Stomach (tissue), 4 donors: ENCODE data around the gene TRMU.

Source experiments
- POLR2A ChIP-seq, 4 donors: fragments of 450-650 bp; IDR thresholded peaks; one replicate each; pipeline ENCODE4 v1.6.1; 2016; ENCODE audit warnings: antibody characterized with exemption in 4 of 4, control low read depth in 2 of 4, mild to moderate bottlenecking in 1 of 4, moderate library complexity in 1 of 4
- POLR2AphosphoS5 ChIP-seq, 3 donors: sonication (generic); formaldehyde crosslinking; IDR thresholded peaks; one replicate each; pipeline ENCODE4 v1.6.1; 2016; ENCODE audit warnings: antibody characterized with exemption in 3 of 3
- TF ChIP-seq, protein P1 (sequence below), 7 experiments: fragments of 450-650 bp in 4 of 7; fragments of 200-600 bp in 3 of 7; sonication (generic) in 3 of 7; IDR thresholded peaks; one replicate each; pipeline ENCODE4 v1.5.1; 2016 to 2019; ENCODE audit warnings: antibody characterized with exemption in 7 of 7, control low read depth in 2 of 7, mild to moderate bottlenecking in 1 of 7

GRCh38 chr22:46377525-46378425 is 42.3 kb downstream of the TRMU start:
- TF ChIP-seq, protein P1, sequence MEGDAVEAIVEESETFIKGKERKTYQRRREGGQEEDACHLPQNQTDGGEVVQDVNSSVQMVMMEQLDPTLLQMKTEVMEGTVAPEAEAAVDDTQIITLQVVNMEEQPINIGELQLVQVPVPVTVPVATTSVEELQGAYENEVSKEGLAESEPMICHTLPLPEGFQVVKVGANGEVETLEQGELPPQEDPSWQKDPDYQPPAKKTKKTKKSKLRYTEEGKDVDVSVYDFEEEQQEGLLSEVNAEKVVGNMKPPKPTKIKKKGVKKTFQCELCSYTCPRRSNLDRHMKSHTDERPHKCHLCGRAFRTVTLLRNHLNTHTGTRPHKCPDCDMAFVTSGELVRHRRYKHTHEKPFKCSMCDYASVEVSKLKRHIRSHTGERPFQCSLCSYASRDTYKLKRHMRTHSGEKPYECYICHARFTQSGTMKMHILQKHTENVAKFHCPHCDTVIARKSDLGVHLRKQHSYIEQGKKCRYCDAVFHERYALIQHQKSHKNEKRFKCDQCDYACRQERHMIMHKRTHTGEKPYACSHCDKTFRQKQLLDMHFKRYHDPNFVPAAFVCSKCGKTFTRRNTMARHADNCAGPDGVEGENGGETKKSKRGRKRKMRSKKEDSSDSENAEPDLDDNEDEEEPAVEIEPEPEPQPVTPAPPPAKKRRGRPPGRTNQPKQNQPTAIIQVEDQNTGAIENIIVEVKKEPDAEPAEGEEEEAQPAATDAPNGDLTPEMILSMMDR (IDR thresholded peaks at IDR 0.05): no peak
- TF ChIP-seq POLR2A (IDR thresholded peaks at IDR 0.05) (no peak), POLR2AphosphoS5 (IDR thresholded peaks at IDR 0.05) (peak in 2 of 3 donors; percentile 27 to 77)
